ENCODE results near the gene TNRC6C. TPM values are rescaled to one million over a fixed set of nuclear protein-coding genes. Genes with fewer than 3 reads are reported as not detected.
A peak's percentile ranks its signal among the peaks of the same experiment; 100 is the strongest.

The TNRC6C gene
- total and polyA plus RNA-seq, 2 of the 13 experiments (the other 11 are each of a cell fraction or from before 2014, with no cell fraction given), result 0.66 to 4.9 TPM

GRCh38 chr17:78144736-78145641, 186.5 kb downstream of the TNRC6C start (continued):
- TF ChIP-seq, protein P1, sequence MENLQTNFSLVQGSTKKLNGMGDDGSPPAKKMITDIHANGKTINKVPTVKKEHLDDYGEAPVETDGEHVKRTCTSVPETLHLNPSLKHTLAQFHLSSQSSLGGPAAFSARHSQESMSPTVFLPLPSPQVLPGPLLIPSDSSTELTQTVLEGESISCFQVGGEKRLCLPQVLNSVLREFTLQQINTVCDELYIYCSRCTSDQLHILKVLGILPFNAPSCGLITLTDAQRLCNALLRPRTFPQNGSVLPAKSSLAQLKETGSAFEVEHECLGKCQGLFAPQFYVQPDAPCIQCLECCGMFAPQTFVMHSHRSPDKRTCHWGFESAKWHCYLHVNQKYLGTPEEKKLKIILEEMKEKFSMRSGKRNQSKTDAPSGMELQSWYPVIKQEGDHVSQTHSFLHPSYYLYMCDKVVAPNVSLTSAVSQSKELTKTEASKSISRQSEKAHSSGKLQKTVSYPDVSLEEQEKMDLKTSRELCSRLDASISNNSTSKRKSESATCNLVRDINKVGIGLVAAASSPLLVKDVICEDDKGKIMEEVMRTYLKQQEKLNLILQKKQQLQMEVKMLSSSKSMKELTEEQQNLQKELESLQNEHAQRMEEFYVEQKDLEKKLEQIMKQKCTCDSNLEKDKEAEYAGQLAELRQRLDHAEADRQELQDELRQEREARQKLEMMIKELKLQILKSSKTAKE (CRISPR knock-in tag; IDR thresholded peaks at IDR 0.05; ENCODE audit: borderline replicate concordance), result no peak; the same call in 1 of the 2 replicates
- TF ChIP-seq HIVEP1 (CRISPR knock-in tag; IDR thresholded peaks at IDR 0.05), result peak; percentile 89
- TF ChIP-seq, protein P2, sequence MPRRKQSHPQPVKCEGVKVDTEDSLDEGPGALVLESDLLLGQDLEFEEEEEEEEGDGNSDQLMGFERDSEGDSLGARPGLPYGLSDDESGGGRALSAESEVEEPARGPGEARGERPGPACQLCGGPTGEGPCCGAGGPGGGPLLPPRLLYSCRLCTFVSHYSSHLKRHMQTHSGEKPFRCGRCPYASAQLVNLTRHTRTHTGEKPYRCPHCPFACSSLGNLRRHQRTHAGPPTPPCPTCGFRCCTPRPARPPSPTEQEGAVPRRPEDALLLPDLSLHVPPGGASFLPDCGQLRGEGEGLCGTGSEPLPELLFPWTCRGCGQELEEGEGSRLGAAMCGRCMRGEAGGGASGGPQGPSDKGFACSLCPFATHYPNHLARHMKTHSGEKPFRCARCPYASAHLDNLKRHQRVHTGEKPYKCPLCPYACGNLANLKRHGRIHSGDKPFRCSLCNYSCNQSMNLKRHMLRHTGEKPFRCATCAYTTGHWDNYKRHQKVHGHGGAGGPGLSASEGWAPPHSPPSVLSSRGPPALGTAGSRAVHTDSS (CRISPR knock-in tag; conservative IDR thresholded peaks at IDR 0.05), result no peak
- TF ChIP-seq ZNF414 (CRISPR knock-in tag; IDR thresholded peaks at IDR 0.05), result peak; percentile 71
- peak; percentile 71; the same call in 1 of the 2 replicates for TF ChIP-seq ZNF274 (CRISPR knock-in tag; IDR thresholded peaks at IDR 0.05)
- 0 out of 2 replicates have a peak, but pooled peaks have one; percentile 23 for TF ChIP-seq MIER2 (CRISPR knock-in tag; IDR thresholded peaks at IDR 0.05)
- peak; percentile 44; the same call in 1 of the 2 replicates for TF ChIP-seq PRDM10 (CRISPR knock-in tag; IDR thresholded peaks at IDR 0.05; ENCODE audit: low read depth)
- no peak for TF ChIP-seq ZNF775 (CRISPR knock-in tag; IDR thresholded peaks at IDR 0.05; ENCODE audit: borderline replicate concordance)
- TF ChIP-seq CBX5 (CRISPR knock-in tag; IDR thresholded peaks at IDR 0.05; ENCODE audit: borderline replicate concordance), result no peak
- TF ChIP-seq RFX3 (CRISPR knock-in tag; IDR thresholded peaks at IDR 0.05), result no peak
- TF ChIP-seq, protein P3, sequence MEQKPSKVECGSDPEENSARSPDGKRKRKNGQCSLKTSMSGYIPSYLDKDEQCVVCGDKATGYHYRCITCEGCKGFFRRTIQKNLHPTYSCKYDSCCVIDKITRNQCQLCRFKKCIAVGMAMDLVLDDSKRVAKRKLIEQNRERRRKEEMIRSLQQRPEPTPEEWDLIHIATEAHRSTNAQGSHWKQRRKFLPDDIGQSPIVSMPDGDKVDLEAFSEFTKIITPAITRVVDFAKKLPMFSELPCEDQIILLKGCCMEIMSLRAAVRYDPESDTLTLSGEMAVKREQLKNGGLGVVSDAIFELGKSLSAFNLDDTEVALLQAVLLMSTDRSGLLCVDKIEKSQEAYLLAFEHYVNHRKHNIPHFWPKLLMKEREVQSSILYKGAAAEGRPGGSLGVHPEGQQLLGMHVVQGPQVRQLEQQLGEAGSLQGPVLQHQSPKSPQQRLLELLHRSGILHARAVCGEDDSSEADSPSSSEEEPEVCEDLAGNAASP (CRISPR knock-in tag; IDR thresholded peaks at IDR 0.05; ENCODE audit: borderline replicate concordance), result peak; percentile 68; the same call in 1 of the 2 replicates
- peak; percentile 88 for TF ChIP-seq HNF4A (CRISPR knock-in tag; IDR thresholded peaks at IDR 0.05)
- TF ChIP-seq RBM39 (IDR thresholded peaks at IDR 0.05; ENCODE audit: low read depth, low read length, poor library complexity, severe bottlenecking), result peak; percentile 37
- no peak for TF ChIP-seq JUN (CRISPR knock-in tag; IDR thresholded peaks at IDR 0.05)
- TF ChIP-seq HNF1B (CRISPR knock-in tag; IDR thresholded peaks at IDR 0.05), result peak; percentile 83
- peak; percentile 13; the same call in 1 of the 2 replicates for TF ChIP-seq WIZ (CRISPR knock-in tag; IDR thresholded peaks at IDR 0.05)
